LNCAP (cell line): ENCODE results near the gene RFTN2.

Source experiments
- TF ChIP-seq, protein P1 (sequence below): fragments of 450-650 bp; IDR thresholded peaks from 2 replicates; pipeline ENCODE4 v1.5.1; 2017; ENCODE audit warnings: mild to moderate bottlenecking

RFTN2 gene, protein sequence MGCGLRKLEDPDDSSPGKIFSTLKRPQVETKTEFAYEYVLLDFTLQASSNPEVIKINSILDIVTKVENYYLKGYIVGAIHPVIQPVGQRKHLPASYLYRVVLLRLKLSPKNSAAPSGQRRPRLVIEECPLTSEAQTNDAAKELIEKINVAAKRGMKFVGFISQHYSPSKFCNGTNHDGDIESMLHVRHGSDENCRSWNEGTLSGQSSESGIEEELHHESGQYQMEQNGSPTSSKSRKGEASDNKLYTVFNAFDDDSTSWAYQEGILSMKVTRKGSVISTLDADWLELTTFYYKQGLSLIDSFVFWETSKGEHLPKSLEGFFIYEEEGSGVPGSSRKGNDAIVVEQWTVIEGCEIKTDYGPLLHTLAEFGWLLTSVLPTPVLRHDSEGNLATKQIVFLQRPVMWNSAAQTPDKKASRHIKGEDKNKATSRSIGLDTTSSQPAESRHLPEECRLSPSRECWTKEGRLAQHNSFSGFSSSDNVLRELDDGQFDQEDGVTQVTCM

DNA sequence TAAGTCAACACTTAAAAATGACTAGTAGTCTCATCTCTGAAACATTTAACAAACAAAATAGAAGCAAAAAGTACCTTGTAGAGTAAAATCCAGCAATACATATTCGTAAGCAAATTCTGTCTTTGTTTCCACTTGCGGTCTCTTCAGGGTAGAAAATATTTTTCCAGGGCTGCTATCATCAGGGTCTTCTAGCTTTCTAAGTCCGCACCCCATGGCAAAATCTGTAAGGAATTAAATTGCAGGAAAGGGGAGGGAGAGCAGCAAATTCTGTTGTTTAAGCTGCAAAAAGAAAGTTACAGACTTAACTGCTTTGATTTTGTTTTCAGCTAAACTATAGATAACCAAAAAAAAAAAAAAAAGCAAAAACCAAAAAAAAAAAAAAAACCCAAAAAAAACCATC is at the start of gene RFTN2:
Gene RFTN2 (minus strand): TSS at position 342 of the 400 bp plus-strand sequence. CDS start 129 bp downstream, at position 213.
- TF ChIP-seq, protein P1, sequence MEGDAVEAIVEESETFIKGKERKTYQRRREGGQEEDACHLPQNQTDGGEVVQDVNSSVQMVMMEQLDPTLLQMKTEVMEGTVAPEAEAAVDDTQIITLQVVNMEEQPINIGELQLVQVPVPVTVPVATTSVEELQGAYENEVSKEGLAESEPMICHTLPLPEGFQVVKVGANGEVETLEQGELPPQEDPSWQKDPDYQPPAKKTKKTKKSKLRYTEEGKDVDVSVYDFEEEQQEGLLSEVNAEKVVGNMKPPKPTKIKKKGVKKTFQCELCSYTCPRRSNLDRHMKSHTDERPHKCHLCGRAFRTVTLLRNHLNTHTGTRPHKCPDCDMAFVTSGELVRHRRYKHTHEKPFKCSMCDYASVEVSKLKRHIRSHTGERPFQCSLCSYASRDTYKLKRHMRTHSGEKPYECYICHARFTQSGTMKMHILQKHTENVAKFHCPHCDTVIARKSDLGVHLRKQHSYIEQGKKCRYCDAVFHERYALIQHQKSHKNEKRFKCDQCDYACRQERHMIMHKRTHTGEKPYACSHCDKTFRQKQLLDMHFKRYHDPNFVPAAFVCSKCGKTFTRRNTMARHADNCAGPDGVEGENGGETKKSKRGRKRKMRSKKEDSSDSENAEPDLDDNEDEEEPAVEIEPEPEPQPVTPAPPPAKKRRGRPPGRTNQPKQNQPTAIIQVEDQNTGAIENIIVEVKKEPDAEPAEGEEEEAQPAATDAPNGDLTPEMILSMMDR, result no peak

DNA sequence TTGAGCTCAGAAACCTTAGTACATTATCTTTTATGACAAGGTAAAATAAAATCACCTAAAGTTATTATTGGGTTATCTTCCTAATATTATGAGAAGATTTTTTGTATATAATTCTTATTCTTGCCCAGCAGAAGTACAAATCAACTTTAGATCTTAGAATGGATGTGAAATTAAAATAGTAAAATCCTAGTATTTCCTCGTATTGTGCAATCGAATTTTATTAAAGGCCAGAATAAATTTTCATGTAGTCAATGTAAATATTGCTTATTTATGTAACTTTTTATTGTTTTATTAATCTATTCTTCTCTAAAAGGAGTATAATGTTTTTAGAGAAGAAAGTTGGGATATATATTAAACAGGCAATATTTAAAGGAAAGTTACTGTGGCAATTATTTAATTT is 42.5 kb upstream of the RFTN2 start:
- TF ChIP-seq, protein P1, result no peak

DNA sequence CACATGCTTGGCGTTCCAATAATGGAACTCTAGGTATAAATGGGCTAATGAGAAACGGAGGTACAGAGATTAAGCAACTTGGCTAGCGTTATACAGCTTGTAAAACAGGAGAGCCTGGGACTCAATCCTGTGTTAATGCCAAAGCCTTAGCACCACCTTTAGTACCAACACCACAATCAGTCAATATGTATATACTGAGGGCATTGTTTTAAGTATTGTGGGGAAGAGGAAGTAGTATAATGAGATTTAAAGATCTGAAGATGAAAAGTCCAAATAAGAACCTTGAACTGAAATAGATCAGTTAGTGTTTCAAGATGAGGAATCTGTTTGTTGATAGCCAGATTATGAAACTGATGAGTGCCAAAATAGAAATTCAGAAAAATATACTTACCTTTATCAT is 37.9 kb upstream of the RFTN2 start:
- TF ChIP-seq, protein P1, result no peak

DNA sequence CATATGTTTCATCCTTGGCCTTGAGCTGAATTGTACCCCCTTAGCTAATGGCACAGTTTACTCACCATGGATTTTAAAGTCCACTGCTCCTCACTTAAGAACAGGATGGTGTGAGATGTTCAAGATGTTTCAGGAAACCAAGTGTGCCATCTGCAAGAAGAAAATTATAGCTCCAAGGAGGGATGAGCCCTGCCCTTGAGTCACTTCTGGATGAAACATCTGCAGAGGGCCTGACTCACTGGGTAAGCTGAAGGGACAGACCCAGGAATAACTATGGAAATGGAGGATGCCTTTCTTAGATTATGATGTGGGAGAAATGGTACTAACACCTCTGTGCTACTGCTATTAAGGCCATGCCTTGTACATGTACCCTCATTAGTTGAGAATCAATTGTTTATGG is 36.2 kb upstream of the RFTN2 start:
- TF ChIP-seq, protein P1, result no peak

DNA sequence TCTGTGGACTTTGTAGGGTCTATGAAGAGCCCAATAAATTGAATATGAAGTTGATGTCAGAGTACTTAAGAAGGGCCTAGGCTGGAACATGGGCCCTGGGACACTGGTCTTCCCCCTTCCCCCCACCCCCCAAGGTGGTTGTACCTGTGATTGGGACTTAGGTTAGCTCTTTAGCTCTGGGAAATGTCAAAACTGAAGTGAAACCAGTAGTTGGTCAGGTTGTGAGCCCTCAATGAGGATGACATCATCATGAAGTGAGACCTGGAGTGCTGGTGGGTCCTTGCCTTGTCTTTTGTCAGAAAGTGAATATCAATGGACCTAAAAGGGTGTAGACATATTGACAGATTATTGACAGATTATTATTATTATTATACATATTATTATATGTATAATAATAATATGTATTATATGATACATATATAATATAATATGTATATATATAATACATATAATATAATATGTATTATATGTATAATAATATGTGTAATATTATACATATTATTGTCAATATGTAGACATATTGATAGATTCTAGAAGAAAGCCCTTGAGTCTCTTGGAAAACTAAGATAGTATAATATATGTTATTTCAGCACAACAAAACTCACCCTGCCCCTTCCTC is 35.1 kb upstream of the RFTN2 start:
- TF ChIP-seq, protein P1, result no peak

DNA sequence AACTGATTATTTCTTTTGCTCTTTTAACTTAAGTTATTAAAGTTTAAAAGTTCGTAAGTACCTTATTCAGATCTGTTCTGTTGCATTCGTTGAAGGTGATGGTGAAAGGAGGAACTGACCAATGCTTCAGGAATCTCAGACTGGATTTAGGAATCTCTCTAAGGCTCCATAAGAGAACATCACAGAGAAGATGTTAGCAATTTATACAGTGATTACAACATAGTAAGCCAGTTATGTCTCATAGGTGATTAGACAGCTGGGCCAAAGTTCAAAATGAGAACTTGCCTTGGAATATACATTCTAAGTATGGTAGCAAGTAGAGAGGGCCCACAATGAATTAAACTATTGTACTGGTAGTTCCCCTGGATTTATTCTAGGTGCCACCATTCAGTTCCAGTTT is 32.9 kb upstream of the RFTN2 start:
- TF ChIP-seq, protein P1, result no peak

DNA sequence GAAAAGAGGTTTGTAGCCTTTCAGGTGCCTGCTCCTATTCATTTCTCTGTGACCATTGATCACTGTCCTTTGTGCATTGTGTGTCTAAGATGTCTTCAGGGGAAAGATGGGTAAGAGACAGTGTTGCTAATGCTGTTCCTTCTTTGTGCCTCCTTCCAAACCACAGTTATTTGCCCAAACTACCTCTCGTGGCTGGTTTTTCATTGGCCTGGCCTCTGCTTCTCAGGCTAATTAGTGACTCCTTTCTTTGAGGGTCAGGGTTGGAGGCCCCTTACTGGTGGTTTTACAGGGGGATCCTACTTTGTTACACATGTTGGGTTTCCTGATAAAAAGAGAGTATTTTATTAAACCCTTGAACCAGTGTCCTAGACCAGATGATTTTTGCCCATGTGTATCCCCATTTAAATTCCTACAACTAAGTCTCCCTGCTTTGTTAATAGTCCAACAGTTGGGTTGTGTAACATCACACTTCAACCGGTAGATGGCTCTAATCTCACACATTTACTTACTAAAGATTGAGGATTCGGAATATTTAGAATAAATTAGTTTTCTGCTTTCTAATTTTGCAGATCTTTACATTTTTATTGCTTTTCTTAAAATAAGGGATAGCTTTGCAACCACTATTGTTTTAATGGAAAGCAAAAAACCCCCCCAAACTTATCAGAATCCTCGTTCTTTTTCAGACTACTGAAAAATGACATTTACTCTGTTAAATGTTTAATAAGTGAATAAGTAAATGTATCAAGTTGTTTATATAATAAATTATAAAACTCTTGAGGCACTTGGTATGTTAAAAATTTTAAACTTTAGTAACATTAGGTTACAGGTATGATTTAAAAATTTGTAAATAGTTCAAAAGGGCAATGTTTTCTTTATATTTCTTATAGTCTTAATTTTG is 32.2 kb upstream of the RFTN2 start:
- TF ChIP-seq, protein P1, result peak; percentile 70
